ENCODE measurements around the gene DPP4.

Gene DPP4

DNA sequence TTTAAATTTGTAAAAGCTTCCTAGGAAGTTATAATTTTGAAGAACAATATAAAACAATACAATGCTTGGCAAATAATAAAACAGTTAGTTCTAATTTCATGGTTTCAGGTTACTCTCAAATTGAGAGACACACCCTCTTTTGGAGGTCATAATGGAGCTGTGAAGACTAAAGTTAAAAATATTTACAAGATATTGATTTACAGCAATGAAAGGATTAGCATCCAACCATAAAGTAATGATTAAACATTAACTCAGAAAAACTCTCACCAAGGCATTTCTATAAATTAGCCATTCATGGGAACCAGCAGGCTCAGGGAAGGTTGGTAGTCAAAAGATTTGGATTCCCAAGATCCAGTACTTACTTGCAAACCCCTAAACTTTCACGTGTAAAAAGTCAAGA is 6.4 kb downstream of the DPP4 start:
- H2AFZ ChIP-seq (ENCODE audit: low read depth, low read length), result no peak overlapping the region
- no peaks in the 10 kb centered on the region for H4K20me1 ChIP-seq (ENCODE audit: insufficient read depth, low read length)
- H3K4me1 ChIP-seq (ENCODE audit: low read length), result peaks cover 31% of the 10 kb centered on the region
- no peaks in the 10 kb centered on the region for H3K79me2 ChIP-seq (ENCODE audit: low read length)
- no peak overlapping the region for H3K4me2 ChIP-seq (ENCODE audit: low read length)
- no peak overlapping the region for H3K4me3 ChIP-seq (ENCODE audit: low read length)
- peaks cover 20% of the 10 kb centered on the region for H3K36me3 ChIP-seq (replicated peaks; ENCODE audit: low read depth, low read length)
- TF ChIP-seq EZH2phosphoT487 (IDR thresholded peaks at IDR 0.05; ENCODE audit: low read depth), result no peak
- TF ChIP-seq, protein P1, sequence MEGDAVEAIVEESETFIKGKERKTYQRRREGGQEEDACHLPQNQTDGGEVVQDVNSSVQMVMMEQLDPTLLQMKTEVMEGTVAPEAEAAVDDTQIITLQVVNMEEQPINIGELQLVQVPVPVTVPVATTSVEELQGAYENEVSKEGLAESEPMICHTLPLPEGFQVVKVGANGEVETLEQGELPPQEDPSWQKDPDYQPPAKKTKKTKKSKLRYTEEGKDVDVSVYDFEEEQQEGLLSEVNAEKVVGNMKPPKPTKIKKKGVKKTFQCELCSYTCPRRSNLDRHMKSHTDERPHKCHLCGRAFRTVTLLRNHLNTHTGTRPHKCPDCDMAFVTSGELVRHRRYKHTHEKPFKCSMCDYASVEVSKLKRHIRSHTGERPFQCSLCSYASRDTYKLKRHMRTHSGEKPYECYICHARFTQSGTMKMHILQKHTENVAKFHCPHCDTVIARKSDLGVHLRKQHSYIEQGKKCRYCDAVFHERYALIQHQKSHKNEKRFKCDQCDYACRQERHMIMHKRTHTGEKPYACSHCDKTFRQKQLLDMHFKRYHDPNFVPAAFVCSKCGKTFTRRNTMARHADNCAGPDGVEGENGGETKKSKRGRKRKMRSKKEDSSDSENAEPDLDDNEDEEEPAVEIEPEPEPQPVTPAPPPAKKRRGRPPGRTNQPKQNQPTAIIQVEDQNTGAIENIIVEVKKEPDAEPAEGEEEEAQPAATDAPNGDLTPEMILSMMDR (IDR thresholded peaks at IDR 0.05; ENCODE audit: low read depth, low read length), result no peak
- H3K27ac ChIP-seq (ENCODE audit: low read length), result no peak overlapping the region
- no peaks in the 10 kb centered on the region for H3K9me3 ChIP-seq (ENCODE audit: insufficient read depth, low read length)
- no peak overlapping the region for H3K9ac ChIP-seq (ENCODE audit: low read length)
- H3K27me3 ChIP-seq (ENCODE audit: low read depth, low read length), result no peaks in the 10 kb centered on the region

DNA sequence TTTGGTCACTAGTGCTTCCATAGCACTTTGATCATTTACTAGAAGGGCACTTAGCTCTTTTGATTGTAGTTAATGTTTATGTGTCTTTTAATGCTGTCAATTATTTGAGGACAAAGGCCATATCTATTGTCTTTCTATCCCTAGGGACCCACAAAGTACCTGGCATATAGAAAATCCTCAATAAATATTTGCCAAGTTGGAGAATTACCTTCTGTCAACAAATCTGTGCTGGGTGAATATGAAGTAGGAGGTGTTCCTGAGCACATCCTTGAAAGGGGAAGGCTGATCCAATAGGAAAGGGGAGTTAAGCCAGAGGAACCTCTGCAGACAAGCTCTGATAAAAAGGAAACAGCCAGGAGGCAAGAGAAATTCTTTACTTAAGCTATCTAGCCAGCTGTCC is 8.2 kb downstream of the DPP4 start:
- H3K79me2 ChIP-seq (ENCODE audit: low read length), result no peaks in the 10 kb centered on the region
- H3K4me2 ChIP-seq (ENCODE audit: low read length), result no peak overlapping the region
- peaks cover 30% of the 10 kb centered on the region for H3K4me1 ChIP-seq (ENCODE audit: low read length)
- no peaks in the 10 kb centered on the region for H3K27me3 ChIP-seq (ENCODE audit: low read depth, low read length)
- no peaks in the 10 kb centered on the region for H4K20me1 ChIP-seq (ENCODE audit: insufficient read depth, low read length)
- TF ChIP-seq, protein P1 (IDR thresholded peaks at IDR 0.05; ENCODE audit: low read depth, low read length), result no peak
- no peak for TF ChIP-seq EZH2phosphoT487 (IDR thresholded peaks at IDR 0.05; ENCODE audit: low read depth)
- no peak overlapping the region for H3K9ac ChIP-seq (ENCODE audit: low read length)
- no peaks in the 10 kb centered on the region for H3K9me3 ChIP-seq (ENCODE audit: insufficient read depth, low read length)
- no peak overlapping the region for H3K27ac ChIP-seq (ENCODE audit: low read length)
- no peak overlapping the region for H2AFZ ChIP-seq (ENCODE audit: low read depth, low read length)
- no peak overlapping the region for H3K4me3 ChIP-seq (ENCODE audit: low read length)
- peaks cover 13% of the 10 kb centered on the region for H3K36me3 ChIP-seq (replicated peaks; ENCODE audit: low read depth, low read length)

DNA sequence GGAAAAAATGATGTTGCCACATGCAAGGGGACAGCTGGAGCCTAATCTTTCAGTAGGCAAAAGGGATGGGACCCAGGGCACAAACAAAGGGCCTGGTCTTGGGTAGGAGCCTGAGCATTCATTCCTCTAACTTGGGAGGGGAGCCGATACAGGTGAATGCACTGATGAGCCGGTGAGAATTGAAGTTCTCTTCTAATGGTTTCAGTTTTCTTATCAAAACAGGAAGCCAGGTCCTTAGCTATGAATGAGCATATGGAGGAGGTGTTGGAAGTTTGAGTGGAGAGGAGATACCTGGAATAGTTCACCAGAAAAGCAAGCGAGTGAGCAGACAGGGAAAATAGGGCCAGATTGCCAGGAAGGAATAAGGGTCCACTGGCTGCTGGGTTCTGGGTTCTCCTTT is 10.1 kb downstream of the DPP4 start:
- H2AFZ ChIP-seq (ENCODE audit: low read depth, low read length), result no peak overlapping the region
- no peak overlapping the region; the same call in 1 of the 2 replicates for H3K9ac ChIP-seq (ENCODE audit: low read length)
- H3K27ac ChIP-seq (ENCODE audit: low read length), result no peak overlapping the region
- H3K27me3 ChIP-seq (ENCODE audit: low read depth, low read length), result no peaks in the 10 kb centered on the region
- no peaks in the 10 kb centered on the region for H3K9me3 ChIP-seq (ENCODE audit: insufficient read depth, low read length)
- H3K4me2 ChIP-seq (ENCODE audit: low read length), result peak overlapping the region; percentile 57
- TF ChIP-seq EZH2phosphoT487 (IDR thresholded peaks at IDR 0.05; ENCODE audit: low read depth), result no peak
- H3K79me2 ChIP-seq (ENCODE audit: low read length), result 0 out of 2 replicates have a peak, but pooled peaks cover 4% of the 10 kb centered on the region
- peak overlapping the region; percentile 2; the same call in 1 of the 2 replicates for H3K4me3 ChIP-seq (ENCODE audit: low read length)
- peaks cover 48% of the 10 kb centered on the region for H3K4me1 ChIP-seq (ENCODE audit: low read length)
- H4K20me1 ChIP-seq (ENCODE audit: insufficient read depth, low read length), result no peaks in the 10 kb centered on the region
- peaks cover 7% of the 10 kb centered on the region for H3K36me3 ChIP-seq (replicated peaks; ENCODE audit: low read depth, low read length)

DNA sequence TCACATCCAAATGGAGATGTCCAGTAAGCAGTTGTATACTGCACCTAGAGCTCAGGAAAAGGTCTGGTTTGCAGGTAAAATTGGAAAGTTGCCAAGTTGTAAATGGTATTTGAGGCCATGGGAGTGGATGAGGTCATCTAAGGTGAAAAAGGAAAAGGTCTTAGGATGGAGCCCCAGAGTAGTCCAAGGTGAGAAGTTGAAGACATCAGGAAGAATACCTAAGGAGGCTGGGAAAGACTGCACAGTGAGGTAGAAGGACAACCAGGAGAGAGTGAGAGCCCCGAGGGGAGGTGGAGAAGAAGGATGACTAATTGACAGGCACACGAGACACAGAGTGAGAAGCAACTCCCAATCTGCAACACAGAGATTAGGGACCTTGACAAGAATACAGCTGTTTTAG is 10.7 kb downstream of the DPP4 start:
- Histone ChIP-seq H3K36me3 (replicated peaks; ENCODE audit: low read depth, low read length) (peaks cover 6% of the 10 kb centered on the region), H3K4me2 (ENCODE audit: low read length) (peak overlapping the region; percentile 57), H3K27me3 (ENCODE audit: low read depth, low read length) (no peaks in the 10 kb centered on the region), H3K79me2 (ENCODE audit: low read length) (peaks cover 7% of the 10 kb centered on the region; the same call in 1 of the 2 replicates), H3K4me3 (ENCODE audit: low read length) (peak overlapping the region; percentile 2; the same call in 1 of the 2 replicates), H2AFZ (ENCODE audit: low read depth, low read length) (no peak overlapping the region), H3K9ac (ENCODE audit: low read length) (no peak overlapping the region), H3K27ac (ENCODE audit: low read length) (no peak overlapping the region), H4K20me1 (ENCODE audit: insufficient read depth, low read length) (no peaks in the 10 kb centered on the region), H3K9me3 (ENCODE audit: insufficient read depth, low read length) (no peaks in the 10 kb centered on the region), H3K4me1 (ENCODE audit: low read length) (peaks cover 55% of the 10 kb centered on the region)
- TF ChIP-seq, protein P1 (IDR thresholded peaks at IDR 0.05; ENCODE audit: low read depth, low read length), result no peak
- TF ChIP-seq EZH2phosphoT487 (IDR thresholded peaks at IDR 0.05; ENCODE audit: low read depth), result no peak
